ENCODE data around the gene SETD7. TPM values are rescaled to one million over a fixed set of nuclear protein-coding genes. Genes with fewer than 3 reads are reported as not detected.

SETD7 gene
- total RNA-seq, 1 experiment from 2014 or later: 41.6 TPM

DNA sequence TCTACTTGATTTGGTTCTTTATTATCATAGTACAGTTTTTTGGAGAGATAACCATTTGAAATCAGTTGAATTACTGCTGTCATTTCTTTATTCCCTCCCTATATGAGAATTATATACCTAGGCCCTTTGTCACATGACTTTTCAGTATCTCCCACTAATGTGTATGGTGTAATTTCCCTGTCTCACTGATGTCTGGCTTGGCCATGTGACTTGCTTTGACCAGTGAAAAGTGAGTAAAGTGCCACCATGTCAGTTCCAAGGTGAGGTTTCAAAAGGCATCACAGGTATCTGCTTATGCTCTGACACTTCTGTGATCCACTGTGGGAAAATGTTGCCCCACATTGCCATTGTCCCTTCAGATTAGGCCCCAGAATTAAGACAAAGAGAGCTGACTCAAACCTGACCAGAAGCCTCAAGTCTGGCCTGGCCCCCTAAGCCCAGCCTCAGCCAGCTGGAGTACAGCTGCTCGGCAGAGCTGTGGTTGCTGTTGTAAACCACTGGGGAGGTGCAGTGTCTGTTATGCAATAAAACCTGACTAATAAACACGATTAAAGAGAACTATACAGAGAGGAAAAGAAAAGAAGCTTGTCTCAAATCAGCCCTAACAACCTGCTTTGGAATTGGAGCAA is 27.5 kb downstream of the SETD7 start:
- 0 out of 2 replicates have a peak, but pooled peaks cover 5% of the 10 kb centered on the region for H3K79me2 ChIP-seq (ENCODE audit: insufficient read depth, low read length)
- no peak overlapping the region for H2AFZ ChIP-seq (ENCODE audit: low read depth, low read length, poor library complexity, severe bottlenecking)
- H3K9ac ChIP-seq (ENCODE audit: low read length): no peak overlapping the region
- no peak overlapping the region for H3K4me2 ChIP-seq (ENCODE audit: low read length)
- no peak for ATAC-seq
- ChIA-PET CTCF (no interaction called here), POLR2A (no interaction called here), RAD21 (ENCODE audit: low non-redundant PET in 1 of 2, low total read pairs in 2 of 2, uncharacterized antibody in 2 of 2, unreplicated experiment in 2 of 2) (no interaction called here)
- no peaks in the 10 kb centered on the region for H3K9me3 ChIP-seq (ENCODE audit: control insufficient read depth in 1 of 2, insufficient read depth in 1 of 2, low read depth in 1 of 2, low read length in 2 of 2)
- no peak overlapping the region for H3K27ac ChIP-seq (ENCODE audit: low read depth, low read length)
- no peaks in the 10 kb centered on the region for H3K9me2 ChIP-seq (ENCODE audit: insufficient read depth)
- no peak overlapping the region for H3K4me3 ChIP-seq (replicated peaks in 1 of 2; ENCODE audit: low read depth in 1 of 2, low read length in 2 of 2)
- TF ChIP-seq, protein P1, sequence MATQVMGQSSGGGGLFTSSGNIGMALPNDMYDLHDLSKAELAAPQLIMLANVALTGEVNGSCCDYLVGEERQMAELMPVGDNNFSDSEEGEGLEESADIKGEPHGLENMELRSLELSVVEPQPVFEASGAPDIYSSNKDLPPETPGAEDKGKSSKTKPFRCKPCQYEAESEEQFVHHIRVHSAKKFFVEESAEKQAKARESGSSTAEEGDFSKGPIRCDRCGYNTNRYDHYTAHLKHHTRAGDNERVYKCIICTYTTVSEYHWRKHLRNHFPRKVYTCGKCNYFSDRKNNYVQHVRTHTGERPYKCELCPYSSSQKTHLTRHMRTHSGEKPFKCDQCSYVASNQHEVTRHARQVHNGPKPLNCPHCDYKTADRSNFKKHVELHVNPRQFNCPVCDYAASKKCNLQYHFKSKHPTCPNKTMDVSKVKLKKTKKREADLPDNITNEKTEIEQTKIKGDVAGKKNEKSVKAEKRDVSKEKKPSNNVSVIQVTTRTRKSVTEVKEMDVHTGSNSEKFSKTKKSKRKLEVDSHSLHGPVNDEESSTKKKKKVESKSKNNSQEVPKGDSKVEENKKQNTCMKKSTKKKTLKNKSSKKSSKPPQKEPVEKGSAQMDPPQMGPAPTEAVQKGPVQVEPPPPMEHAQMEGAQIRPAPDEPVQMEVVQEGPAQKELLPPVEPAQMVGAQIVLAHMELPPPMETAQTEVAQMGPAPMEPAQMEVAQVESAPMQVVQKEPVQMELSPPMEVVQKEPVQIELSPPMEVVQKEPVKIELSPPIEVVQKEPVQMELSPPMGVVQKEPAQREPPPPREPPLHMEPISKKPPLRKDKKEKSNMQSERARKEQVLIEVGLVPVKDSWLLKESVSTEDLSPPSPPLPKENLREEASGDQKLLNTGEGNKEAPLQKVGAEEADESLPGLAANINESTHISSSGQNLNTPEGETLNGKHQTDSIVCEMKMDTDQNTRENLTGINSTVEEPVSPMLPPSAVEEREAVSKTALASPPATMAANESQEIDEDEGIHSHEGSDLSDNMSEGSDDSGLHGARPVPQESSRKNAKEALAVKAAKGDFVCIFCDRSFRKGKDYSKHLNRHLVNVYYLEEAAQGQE (IDR thresholded peaks at IDR 0.05; ENCODE audit: low read depth): no peak
- TF ChIP-seq CBX3 (IDR thresholded peaks at IDR 0.05; ENCODE audit: low read depth) (no peak), ELF1 (IDR thresholded peaks at IDR 0.05; ENCODE audit: borderline replicate concordance, low read depth) (no peak), POLR2A (IDR thresholded peaks at IDR 0.05; ENCODE audit: borderline replicate concordance, extremely low read depth, insufficient read depth, insufficient read length) (no peak), POLR2AphosphoS5 (IDR thresholded peaks at IDR 0.05; ENCODE audit: low read depth, low read length) (no peak), EZH2phosphoT487 (IDR thresholded peaks at IDR 0.05; ENCODE audit: borderline replicate concordance) (no peak), SRF (IDR thresholded peaks at IDR 0.05; ENCODE audit: low read depth) (no peak), EGR1 (IDR thresholded peaks at IDR 0.05; ENCODE audit: low read depth) (no peak)
- TF ChIP-seq, protein P2, sequence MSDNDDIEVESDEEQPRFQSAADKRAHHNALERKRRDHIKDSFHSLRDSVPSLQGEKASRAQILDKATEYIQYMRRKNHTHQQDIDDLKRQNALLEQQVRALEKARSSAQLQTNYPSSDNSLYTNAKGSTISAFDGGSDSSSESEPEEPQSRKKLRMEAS (IDR thresholded peaks at IDR 0.05): no peak
- TF ChIP-seq, protein P3, sequence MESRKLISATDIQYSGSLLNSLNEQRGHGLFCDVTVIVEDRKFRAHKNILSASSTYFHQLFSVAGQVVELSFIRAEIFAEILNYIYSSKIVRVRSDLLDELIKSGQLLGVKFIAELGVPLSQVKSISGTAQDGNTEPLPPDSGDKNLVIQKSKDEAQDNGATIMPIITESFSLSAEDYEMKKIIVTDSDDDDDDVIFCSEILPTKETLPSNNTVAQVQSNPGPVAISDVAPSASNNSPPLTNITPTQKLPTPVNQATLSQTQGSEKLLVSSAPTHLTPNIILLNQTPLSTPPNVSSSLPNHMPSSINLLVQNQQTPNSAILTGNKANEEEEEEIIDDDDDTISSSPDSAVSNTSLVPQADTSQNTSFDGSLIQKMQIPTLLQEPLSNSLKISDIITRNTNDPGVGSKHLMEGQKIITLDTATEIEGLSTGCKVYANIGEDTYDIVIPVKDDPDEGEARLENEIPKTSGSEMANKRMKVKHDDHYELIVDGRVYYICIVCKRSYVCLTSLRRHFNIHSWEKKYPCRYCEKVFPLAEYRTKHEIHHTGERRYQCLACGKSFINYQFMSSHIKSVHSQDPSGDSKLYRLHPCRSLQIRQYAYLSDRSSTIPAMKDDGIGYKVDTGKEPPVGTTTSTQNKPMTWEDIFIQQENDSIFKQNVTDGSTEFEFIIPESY (IDR thresholded peaks at IDR 0.05; ENCODE audit: extremely low read depth, insufficient replicate concordance, low read length): no peak
- DNase-seq (ENCODE audit: low read depth, low spot score): no peak
- BruUV-seq (replicated peaks): no TSS peak
- H3K4me1 ChIP-seq (ENCODE audit: control insufficient read depth in 1 of 2, insufficient read depth in 2 of 2, low read length in 2 of 2): no peaks in the 10 kb centered on the region; a peak in 1 of 4 replicates
- H3K27me3 ChIP-seq (ENCODE audit: insufficient read depth, low read length): no peaks in the 10 kb centered on the region
- peaks cover 2 to 14% of the 10 kb centered on the region in 2 experiments; a peak in 3 of 4 replicates for H3K36me3 ChIP-seq (ENCODE audit: control insufficient read depth in 1 of 2, insufficient read depth in 2 of 2, low read length in 2 of 2)
- no peaks in the 10 kb centered on the region for H4K20me1 ChIP-seq (ENCODE audit: insufficient read depth)
- intact Hi-C loops (cut with micrococcal nuclease): no loop called here

All from HCT116 (cell line).